ENCODE results near the gene CLEC4G.

- TF ChIP-seq CTCF (IDR thresholded peaks at IDR 0.05): no peak
- TF ChIP-seq POLR2A (IDR thresholded peaks at IDR 0.05): no peak
Measured at GRCh38 chr19:7701654-7702457, 30.1 kb downstream of the CLEC4G start, which contains the start of gene FCER2.
